Measurements from ENCODE around the gene TCEAL7.
"Not testable (repeated sequence)": the region's sequence is repeated elsewhere in the genome, so short reads cannot be mapped to it uniquely, and the experiment has no call there.

Gene TCEAL7, protein sequence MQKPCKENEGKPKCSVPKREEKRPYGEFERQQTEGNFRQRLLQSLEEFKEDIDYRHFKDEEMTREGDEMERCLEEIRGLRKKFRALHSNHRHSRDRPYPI

DNA sequence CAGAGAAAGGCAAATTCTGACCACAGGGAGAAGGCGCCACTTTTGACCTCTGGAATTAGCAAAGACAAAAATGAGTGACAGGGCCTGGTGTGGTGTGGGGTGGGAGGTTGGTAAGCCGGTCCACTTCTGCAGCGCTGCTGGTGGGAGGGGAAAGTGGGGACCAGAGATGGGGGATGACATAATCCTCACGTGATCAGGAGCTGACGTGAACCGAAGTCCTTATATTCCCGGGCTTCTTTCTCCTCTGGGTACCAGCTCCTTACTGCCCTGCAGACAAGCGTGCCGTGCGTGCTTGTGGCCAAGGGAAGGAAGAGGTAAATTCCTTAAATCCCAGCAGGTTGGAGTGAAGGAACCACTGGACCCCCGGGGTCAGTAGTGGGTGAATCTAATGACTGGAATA, at the start of gene TCEAL7:
Gene TCEAL7 (plus strand): TSS at position 249 of the 400 bp plus-strand sequence. CDS start 1,165 bp downstream, outside the sequence.
- DNase-seq (ENCODE audit: low read depth): peak; percentile 47

GRCh38 chrX:103293118-103293517, 36.9 kb upstream of the TCEAL7 start:
- no peak for DNase-seq (ENCODE audit: low read depth)

- DNase-seq (ENCODE audit: low read depth): no peak
Measured at GRCh38 chrX:103304705-103305104, 25.3 kb upstream of the TCEAL7 start.

DNA sequence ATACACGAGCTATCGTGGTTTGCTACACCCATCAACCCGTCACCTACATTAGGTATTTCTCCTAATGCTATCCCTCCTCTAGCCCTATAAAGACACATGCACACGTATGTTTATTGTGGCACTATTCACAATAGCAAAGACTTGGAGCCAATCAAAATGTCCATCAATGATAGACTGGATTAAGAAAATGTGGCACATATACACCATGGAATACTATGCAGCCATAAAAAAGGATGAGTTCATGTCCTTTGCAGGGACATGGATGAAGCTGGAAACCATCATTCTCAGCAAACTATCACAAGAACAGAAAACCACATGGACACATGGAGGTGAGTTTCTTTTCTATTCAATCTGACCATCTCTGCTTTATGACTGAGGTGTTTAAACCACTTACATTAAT, 24.4 kb upstream of the TCEAL7 start:
- DNase-seq (ENCODE audit: low read depth): not testable (repeated sequence)

- no peak for DNase-seq (ENCODE audit: low read depth)
Measured at GRCh38 chrX:103309860-103310554, 20.0 kb upstream of the TCEAL7 start.

GRCh38 chrX:103310555-103311398, 19.3 kb upstream of the TCEAL7 start, which contains the start of gene BEX2:
BEX2 (minus strand) TSS chrX:103310990; CDS start chrX:103309976, 1,014 bp downstream.
- peak; percentile 7 for DNase-seq (ENCODE audit: low read depth)

GRCh38 chrX:103311399-103311780, 18.6 kb upstream of the TCEAL7 start:
- DNase-seq (ENCODE audit: low read depth): no peak

- DNase-seq (ENCODE audit: low read depth): peak; percentile 1
Measured at GRCh38 chrX:103330681-103331288, 746 bp downstream of the TCEAL7 start.

DNA sequence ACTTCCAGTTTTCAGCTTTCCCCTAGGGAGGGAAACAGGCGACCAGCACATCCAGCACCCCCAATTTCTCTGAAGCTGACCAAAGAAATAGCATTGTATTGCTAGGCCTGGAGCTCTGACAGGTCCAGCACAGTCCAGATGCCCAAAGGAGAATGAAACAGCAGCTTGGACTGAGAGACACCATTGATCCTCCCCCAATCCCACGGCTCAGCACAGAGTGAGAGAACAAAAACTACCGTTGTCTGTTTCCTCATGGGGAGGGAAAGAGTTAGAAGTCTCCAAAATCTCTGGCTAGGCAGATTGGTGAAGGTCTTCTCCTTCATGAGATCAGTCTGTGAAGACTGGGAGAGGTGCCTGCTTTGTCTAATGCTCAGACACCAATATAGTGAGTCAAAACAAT, 8.6 kb downstream of the TCEAL7 start:
- no peak for DNase-seq (ENCODE audit: low read depth)

DNA sequence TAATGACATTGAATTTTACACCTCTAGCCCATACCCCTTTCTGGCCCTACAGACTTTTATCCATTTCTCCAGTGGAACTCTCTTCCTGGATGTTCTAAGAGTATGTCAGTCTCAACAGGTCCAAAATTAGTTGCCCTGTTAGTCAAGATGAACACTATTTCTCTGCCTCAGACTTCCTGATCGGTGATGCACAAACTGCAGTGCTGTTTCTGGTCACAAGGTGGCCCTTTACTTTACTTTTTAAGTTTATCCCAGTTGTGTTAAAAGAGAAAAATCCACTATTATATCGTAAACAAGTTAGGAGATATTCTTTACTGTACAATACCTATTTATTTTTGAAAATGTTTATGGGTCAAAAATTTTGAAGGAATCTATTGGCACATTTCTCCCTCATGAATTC, 13.1 kb downstream of the TCEAL7 start:
- peak; percentile 52 for DNase-seq (ENCODE audit: low read depth)

DNA sequence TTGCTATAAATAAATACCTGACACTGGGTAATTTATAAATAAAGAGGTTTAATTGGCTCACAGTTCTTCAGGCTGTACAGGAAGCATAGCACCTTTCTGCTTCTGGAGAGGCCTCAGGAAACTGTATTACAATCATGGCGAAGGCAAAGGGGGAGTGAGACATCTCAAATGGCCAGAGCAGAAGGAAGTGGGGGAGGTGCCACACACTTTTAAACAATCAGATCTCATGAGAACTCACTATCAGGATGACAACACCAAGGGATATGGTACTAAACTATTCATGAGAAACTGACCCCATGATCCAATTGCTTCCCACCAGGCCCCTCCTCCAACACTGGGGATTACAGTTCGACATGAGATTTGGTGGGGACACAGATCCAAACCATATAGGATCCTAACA, 14.6 kb downstream of the TCEAL7 start:
- DNase-seq (ENCODE audit: low read depth): no peak

DNA sequence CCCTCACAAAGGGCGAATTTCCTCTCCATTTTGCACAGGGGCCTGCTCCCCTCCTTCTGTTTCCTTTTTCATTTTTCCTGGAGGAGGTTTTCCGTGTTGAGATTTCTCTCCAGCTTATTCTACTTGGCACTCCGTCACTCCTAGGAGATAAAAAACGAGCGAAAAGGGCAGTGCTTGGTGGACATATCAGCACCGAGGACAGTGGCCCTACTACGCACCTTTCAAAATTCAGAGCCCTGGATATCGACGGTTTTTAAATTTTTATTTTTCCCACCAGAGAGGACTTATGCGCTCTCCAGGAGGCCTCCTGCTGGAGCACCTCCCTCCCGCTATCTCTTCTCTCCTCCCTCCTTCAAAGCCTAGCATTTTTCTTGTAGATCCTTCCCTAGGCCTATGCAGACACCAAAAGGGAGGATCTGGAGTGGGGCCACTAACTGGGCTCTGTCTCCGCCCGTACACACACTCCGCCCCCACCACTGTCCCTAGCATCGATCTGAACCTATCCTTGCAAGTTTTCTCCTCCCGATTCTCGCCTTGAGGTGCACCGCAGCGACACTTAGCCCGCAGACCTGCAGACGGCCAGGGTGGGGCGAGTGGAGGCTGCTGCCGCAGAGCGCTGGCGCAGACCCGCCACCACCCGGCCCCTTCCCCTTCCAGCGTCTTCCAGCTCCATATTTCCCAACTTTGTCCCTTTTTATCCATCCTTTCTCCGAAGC, 17.8 kb downstream of the TCEAL7 start:
- no peak for DNase-seq (ENCODE audit: low read depth)

DNA sequence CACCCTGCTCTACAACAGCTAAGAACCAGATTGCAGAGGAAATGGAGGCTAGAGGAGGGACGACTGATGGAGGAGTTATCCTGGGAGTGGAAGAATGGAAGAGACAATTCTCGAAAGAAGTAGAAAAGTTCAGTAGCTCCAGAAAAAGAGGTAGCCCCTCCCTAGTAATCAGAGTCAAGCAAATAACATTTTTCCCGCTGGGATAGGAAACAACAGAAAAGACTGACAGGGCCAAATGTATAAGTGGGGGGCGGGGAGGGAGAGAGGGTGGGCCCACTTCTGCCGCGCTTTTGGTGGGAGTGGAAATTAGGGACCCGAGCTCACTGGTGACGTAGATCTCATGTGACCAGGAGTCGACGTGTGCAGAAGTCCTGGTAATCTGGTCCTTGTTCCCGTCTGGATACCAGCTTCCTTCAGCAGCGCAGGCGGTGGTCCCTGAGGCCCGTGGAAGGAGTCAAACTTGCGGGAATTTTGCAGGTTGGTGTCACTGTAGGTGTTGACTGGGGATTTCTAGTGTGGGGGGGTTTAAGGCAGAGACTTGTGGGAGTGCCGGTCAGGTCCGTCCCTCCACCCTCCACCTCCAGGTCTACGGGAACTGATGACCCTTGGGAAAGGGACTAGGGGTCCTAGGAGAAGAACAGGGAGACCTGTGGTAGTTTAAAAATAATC, 26.2 kb downstream of the TCEAL7 start, which contains the start of gene TCEAL9:
Gene TCEAL9 (plus strand): TSS at position 377 of the 669 bp plus-strand sequence. CDS start 1,179 bp downstream, outside the sequence.
- peak; percentile 80 for DNase-seq (ENCODE audit: low read depth)

DNA sequence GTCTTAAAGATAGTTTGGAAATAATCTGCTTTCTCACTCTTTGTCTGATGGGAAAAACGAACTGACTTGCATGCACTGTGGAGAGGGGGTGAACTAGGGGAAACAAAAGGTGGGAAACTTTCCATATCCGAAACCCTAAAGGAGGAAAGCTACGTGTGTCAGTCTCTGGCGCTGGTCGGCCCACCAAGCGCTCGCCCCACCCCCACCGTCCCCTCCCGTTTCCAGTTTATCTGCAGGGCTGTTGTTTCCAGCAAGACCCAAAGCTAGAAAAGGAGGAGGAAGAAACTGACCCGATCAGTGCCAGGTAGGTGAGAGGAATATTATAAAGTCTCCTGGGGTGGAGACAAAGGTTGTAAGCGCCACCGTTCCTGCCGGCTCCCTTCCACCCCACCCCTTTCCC, 26.8 kb downstream of the TCEAL7 start:
- DNase-seq (ENCODE audit: low read depth): peak; percentile 23

GRCh38 chrX:103357871-103358270, 27.8 kb downstream of the TCEAL7 start:
- no peak for DNase-seq (ENCODE audit: low read depth)

GRCh38 chrX:103359605-103360004, 29.6 kb downstream of the TCEAL7 start:
- not testable (repeated sequence) for DNase-seq (ENCODE audit: low read depth)

DNA sequence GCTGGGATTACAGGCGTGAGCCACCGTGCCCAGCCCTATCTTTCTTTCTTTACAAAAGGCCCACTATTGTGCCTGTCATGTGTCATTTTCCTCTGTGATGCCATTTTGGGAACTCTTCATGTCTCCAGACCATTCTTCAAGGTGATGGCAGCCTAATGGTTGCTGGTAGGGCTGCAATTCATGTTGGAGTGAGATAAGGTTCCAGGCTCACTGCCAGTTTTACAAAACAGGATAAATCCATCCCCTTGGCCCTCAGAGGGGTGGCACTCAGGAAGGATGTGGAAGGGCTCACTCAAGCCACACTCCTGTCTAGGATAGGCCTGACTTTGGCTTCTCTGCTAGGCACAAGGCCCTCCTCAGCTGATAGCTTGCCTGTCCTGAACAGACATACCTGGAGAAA, 30.1 kb downstream of the TCEAL7 start:
- DNase-seq (ENCODE audit: low read depth): no peak

- no peak for DNase-seq (ENCODE audit: low read depth)
Measured at GRCh38 chrX:103360916-103361315, 30.9 kb downstream of the TCEAL7 start.

DNA sequence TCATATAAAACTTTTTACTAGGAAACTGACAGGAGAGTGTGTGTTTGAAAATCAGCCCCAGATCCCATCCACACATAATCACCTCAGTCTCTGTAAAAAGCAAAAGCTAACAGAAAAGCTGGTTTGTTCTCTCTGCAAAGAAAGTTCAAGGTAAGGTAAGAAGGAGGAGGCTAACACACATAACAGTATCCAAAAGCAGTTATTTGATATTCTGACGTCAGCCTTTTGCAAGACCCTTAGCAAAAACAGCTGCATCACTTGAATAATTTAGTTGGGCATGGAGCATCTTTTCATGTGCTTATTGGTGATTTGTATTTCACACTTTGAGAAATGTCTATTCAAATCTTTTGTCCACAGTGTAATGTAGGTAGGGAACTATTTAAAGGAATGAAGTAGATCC, 31.8 kb downstream of the TCEAL7 start:
- DNase-seq (ENCODE audit: low read depth): no peak

- DNase-seq (ENCODE audit: low read depth): peak; percentile 72
Measured at GRCh38 chrX:103362474-103362873, 32.4 kb downstream of the TCEAL7 start.

- no peak for DNase-seq (ENCODE audit: low read depth)
Measured at GRCh38 chrX:103363046-103363445, 33.0 kb downstream of the TCEAL7 start.

All from EH (cell line).